ENCODE results near the gene HS3ST1.

- TF ChIP-seq POLR2A (IDR thresholded peaks at IDR 0.05) = no peak
- no peak for TF ChIP-seq CTCF (IDR thresholded peaks at IDR 0.05)
These were observed 16.5 kb downstream of the HS3ST1 start for GRCh38 chr4:11412211-11412610.
